ENCODE data around the gene SAMD11.

GRCh38 chr1:952201-952600 lies 28.5 kb downstream of the SAMD11 start:
- TF ChIP-seq POLR2A (IDR thresholded peaks at IDR 0.05) (no peak), CTCF (IDR thresholded peaks at IDR 0.05) (no peak)
